OCI-LY1 (cell line): Measurements from ENCODE around the gene RWDD4.

Experiments
- EZH2 ChIP-seq: fragments of 200-600 bp; sonication (generic), shearing (Covaris generic); IDR thresholded peaks from 2 replicates; pipeline ENCODE4 v1.8.0; 2017; ENCODE audit warnings: borderline replicate concordance, mixed run types, mild to moderate bottlenecking, antibody characterized with exemption, low read length, moderate library complexity, mixed read lengths
- TF ChIP-seq, protein P1 (sequence below): fragments of 200-600 bp; sonication (generic), shearing (Covaris generic); IDR thresholded peaks from 2 replicates; pipeline ENCODE4 v1.5.1; 2017; ENCODE audit warnings: mild to moderate bottlenecking, antibody characterized with exemption, low read length, moderate library complexity, mixed read lengths

GRCh38 chr4:183607894-183608293 lies 51.1 kb downstream of the RWDD4 start:
- TF ChIP-seq, protein P1, sequence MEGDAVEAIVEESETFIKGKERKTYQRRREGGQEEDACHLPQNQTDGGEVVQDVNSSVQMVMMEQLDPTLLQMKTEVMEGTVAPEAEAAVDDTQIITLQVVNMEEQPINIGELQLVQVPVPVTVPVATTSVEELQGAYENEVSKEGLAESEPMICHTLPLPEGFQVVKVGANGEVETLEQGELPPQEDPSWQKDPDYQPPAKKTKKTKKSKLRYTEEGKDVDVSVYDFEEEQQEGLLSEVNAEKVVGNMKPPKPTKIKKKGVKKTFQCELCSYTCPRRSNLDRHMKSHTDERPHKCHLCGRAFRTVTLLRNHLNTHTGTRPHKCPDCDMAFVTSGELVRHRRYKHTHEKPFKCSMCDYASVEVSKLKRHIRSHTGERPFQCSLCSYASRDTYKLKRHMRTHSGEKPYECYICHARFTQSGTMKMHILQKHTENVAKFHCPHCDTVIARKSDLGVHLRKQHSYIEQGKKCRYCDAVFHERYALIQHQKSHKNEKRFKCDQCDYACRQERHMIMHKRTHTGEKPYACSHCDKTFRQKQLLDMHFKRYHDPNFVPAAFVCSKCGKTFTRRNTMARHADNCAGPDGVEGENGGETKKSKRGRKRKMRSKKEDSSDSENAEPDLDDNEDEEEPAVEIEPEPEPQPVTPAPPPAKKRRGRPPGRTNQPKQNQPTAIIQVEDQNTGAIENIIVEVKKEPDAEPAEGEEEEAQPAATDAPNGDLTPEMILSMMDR: no peak
- TF ChIP-seq EZH2: no peak
